GM23338 (cell line): ENCODE measurements around the gene NYAP2. TPM values are rescaled to one million over a fixed set of nuclear protein-coding genes. Genes with fewer than 3 reads are reported as not detected.

Experiments
- ATAC-seq: fragments of 200-7000 bp; cut with Tn5 transposase; 3 replicates; pipeline ENCODE4 v1.9.1; 2020
- DNase-seq: peaks from one replicate; pipeline ENCODE4 v3.0.0-alpha.2; 2015; ENCODE audit warnings: low spot score
- H2AFZ ChIP-seq: fragments of 200-600 bp; sonication (generic); 2 replicates; pipeline ENCODE4 v1.8.0; 2016; ENCODE audit warnings: antibody characterized with exemption, mild to moderate bottlenecking, moderate library complexity
- H3F3A ChIP-seq: fragments of 200-600 bp; sonication (generic); replicated peaks from 2 replicates; pipeline ENCODE4 v1.8.0; 2017; ENCODE audit warnings: antibody characterized with exemption, mixed run types, low read depth
- H3K27ac ChIP-seq: fragments of 200-600 bp; sonication (generic); 2 replicates; pipeline ENCODE4 v1.6.1; 2016; ENCODE audit warnings: low read depth
- H3K27me3 ChIP-seq: fragments of 200-600 bp; sonication (generic); 2 replicates; pipeline ENCODE4 v1.8.0; 2016; ENCODE audit warnings: mild to moderate bottlenecking, mixed run types, moderate library complexity; ENCODE audit not compliant: insufficient read depth
- H3K36me3 ChIP-seq: fragments of 200-600 bp; sonication (generic); 2 replicates; pipeline ENCODE4 v1.8.0; 2016; ENCODE audit warnings: mild to moderate bottlenecking; ENCODE audit not compliant: insufficient read depth
- H3K4me1 ChIP-seq: fragments of 200-600 bp; sonication (generic); 2 replicates; pipeline ENCODE4 v1.8.0; 2016; ENCODE audit warnings: mild to moderate bottlenecking, moderate library complexity; ENCODE audit not compliant: insufficient read depth
- H3K4me2 ChIP-seq: fragments of 200-600 bp; sonication (generic); 2 replicates; pipeline ENCODE4 v1.7.1; 2017; ENCODE audit warnings: mixed run types
- H3K4me3 ChIP-seq: fragments of 200-600 bp; sonication (generic); 2 replicates; pipeline ENCODE4 v1.6.1; 2016; ENCODE audit warnings: mixed run types
- H3K79me2 ChIP-seq: fragments of 200-600 bp; sonication (generic); replicated peaks from 2 replicates; pipeline ENCODE4 v1.8.0; 2017; ENCODE audit warnings: mild to moderate bottlenecking; ENCODE audit not compliant: insufficient read depth
- H3K9me2 ChIP-seq: fragments of 200-600 bp; sonication (generic); 2 replicates; pipeline ENCODE4 v1.8.0; 2017; ENCODE audit not compliant: insufficient read depth
- H4K20me1 ChIP-seq: fragments of 200-600 bp; sonication (generic); replicated peaks from 2 replicates; pipeline ENCODE4 v1.8.0; 2017; ENCODE audit warnings: mild to moderate bottlenecking; ENCODE audit not compliant: insufficient read depth
- H3K27ac Mint-ChIP-seq: 2 replicates; pipeline ENCODE4 v1.8.0; 2020; ENCODE audit warnings: inconsistent platforms, mild to moderate bottlenecking, moderate library complexity, mixed read lengths
- H3K27me3 Mint-ChIP-seq: 3 replicates; pipeline ENCODE4 v1.8.0; 2022; ENCODE audit warnings: low read depth, mild to moderate bottlenecking, moderate library complexity, mixed read lengths, inconsistent platforms; ENCODE audit not compliant: insufficient read depth, poor library complexity
- H3K36me3 Mint-ChIP-seq: 3 replicates; pipeline ENCODE4 v1.8.0; 2021; ENCODE audit warnings: low read depth, mild to moderate bottlenecking, inconsistent platforms, moderate library complexity, mixed read lengths
- H3K4me1 Mint-ChIP-seq: 3 replicates; pipeline ENCODE4 v1.8.0; 2020; ENCODE audit warnings: mild to moderate bottlenecking, inconsistent platforms, mixed read lengths
- H3K4me3 Mint-ChIP-seq: 3 replicates; pipeline ENCODE4 v1.8.0; 2021; ENCODE audit warnings: moderate library complexity, mild to moderate bottlenecking, inconsistent platforms, mixed read lengths
- H3K9me3 Mint-ChIP-seq: 3 replicates; pipeline ENCODE4 v1.8.0; 2020; ENCODE audit warnings: moderate library complexity, mild to moderate bottlenecking, inconsistent platforms, mixed read lengths
- EZH2phosphoT487 ChIP-seq: fragments of 200-600 bp; sonication (generic); IDR thresholded peaks from one replicate; pipeline ENCODE4 v1.8.1; 2018; ENCODE audit warnings: antibody characterized with exemption; ENCODE audit not compliant: unreplicated experiment
- JUNB ChIP-seq: IDR thresholded peaks from one replicate; pipeline ENCODE4 v1.6.1; 2016; ENCODE audit warnings: antibody characterized with exemption; ENCODE audit not compliant: unreplicated experiment
- NANOG ChIP-seq: IDR thresholded peaks from 2 replicates; pipeline ENCODE4 v1.6.1; 2016; ENCODE audit warnings: antibody characterized with exemption, borderline replicate concordance
- ZNF114 ChIP-seq: fragments of 250-450 bp; sonication (Bioruptor Pico); IDR thresholded peaks from 2 replicates; pipeline ENCODE4 v1.5.0; 2020; ENCODE audit warnings: mild to moderate bottlenecking, moderate library complexity
- ZNF331 ChIP-seq: fragments of 250-450 bp; sonication (Bioruptor Pico); IDR thresholded peaks from 2 replicates; pipeline ENCODE4 v1.5.0; 2020; ENCODE audit warnings: low read depth, mild to moderate bottlenecking, moderate library complexity
- polyA plus RNA-seq: library from polyadenylated mRNA; unstranded; fragments of >200 nt; fragmentation: Nextera tagmentation; extraction: Ambion mirVana; gene quantifications from 2 replicates; pipeline ENCODE4 v1.2.1, GENCODE V29; 2016
- total RNA-seq: library from RNA; depleted of rRNA; stranded (reverse); fragments of >200 nt; shearing (Covaris generic); gene quantifications from 2 replicates; pipeline ENCODE4 v1.2.3, GENCODE V29; 2014
- TF ChIP-seq, protein P1 (sequence below): IDR thresholded peaks from 2 replicates; pipeline ENCODE4 v1.6.1; 2016; ENCODE audit warnings: antibody characterized with exemption
- TF ChIP-seq, protein P2 (sequence below): fragments of 250-450 bp; sonication (Bioruptor Pico); IDR thresholded peaks from 2 replicates; pipeline ENCODE4 v1.5.0; 2020; ENCODE audit warnings: mild to moderate bottlenecking, moderate library complexity
- TF ChIP-seq, protein P3 (sequence below), 2 experiments: fragments of 200-600 bp in 1 of 2; sonication (generic) in 1 of 2; conservative IDR thresholded peaks; 2 replicates each; pipeline versions ENCODE4 v1.5.1 to v1.6.1; 2016 to 2017; ENCODE audit warnings: antibody characterized with exemption in 2 of 2, low read depth in 2 of 2, mild to moderate bottlenecking in 2 of 2, moderate library complexity in 1 of 2

Gene NYAP2
- total and polyA plus RNA-seq, 2 experiments from 2014 or later: not detected

GRCh38 chr2:225650041-225650440 lies 250.5 kb downstream of the NYAP2 start (continued):
- TF ChIP-seq JUNB (no peak), EZH2phosphoT487 (no peak)
- TF ChIP-seq, protein P1, sequence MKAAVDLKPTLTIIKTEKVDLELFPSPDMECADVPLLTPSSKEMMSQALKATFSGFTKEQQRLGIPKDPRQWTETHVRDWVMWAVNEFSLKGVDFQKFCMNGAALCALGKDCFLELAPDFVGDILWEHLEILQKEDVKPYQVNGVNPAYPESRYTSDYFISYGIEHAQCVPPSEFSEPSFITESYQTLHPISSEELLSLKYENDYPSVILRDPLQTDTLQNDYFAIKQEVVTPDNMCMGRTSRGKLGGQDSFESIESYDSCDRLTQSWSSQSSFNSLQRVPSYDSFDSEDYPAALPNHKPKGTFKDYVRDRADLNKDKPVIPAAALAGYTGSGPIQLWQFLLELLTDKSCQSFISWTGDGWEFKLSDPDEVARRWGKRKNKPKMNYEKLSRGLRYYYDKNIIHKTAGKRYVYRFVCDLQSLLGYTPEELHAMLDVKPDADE: no peak

DNA sequence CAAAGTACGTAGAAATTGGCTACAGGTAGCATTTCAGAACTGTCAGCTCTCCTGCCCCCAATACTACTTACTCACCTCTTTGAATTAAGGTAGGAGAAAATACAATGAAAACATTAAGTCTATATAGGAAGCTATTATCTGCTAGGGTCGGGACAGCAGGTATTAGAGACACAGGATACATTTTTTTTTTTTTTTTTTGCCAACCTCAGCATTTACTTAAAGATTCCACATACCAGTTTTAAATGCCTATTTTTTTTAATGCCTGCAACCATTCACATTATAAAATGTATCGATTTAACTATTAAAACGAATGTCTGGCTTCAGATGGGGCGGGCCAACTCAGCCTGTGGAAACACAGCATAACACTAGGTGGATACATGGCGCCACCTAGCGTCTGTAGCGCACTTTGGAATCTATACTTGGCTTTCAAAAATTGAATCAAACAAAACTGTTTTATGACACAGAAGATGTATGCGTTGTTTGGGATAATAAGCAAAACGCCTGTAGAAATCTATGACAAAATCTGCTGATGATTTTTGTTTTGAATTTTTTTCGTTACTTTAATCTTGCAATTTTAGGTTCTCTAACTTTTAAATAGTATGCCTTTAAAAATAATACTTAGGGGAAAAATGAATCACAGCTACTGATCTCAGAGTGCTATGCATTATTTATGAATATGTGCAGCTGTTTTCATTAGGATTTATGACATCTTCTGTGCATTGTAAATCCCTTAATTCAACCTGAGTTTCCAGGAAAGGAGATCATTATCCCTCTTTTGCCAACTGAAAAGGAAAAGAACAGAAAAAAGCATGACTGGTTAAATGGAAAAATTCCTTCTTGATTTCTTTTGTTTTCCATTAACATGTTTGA lies 261.0 kb downstream of the NYAP2 start:
- no peak overlapping the region for H3K27ac ChIP-seq
- peaks cover 6% of the 10 kb centered on the region; the same call in 1 of the 2 replicates for H3K4me1 ChIP-seq
- H3K4me3 ChIP-seq: no peak overlapping the region
- no peaks in the 10 kb centered on the region for H3K36me3 ChIP-seq
- H4K20me1 ChIP-seq: no peaks in the 10 kb centered on the region
- H3K27ac Mint-ChIP-seq: no peak overlapping the region
- no peaks in the 10 kb centered on the region for H3K36me3 Mint-ChIP-seq
- no peaks in the 10 kb centered on the region for H3K27me3 ChIP-seq
- H2AFZ ChIP-seq: no peak overlapping the region
- no peaks in the 10 kb centered on the region for H3K79me2 ChIP-seq
- no peak overlapping the region for H3K4me3 Mint-ChIP-seq
- peaks cover 2% of the 10 kb centered on the region for H3K27me3 Mint-ChIP-seq
- DNase-seq (peak; percentile 80), ATAC-seq (peak; percentile 77)
- H3K4me2 ChIP-seq: no peak overlapping the region
- TF ChIP-seq ZNF331 (CRISPR knock-in tag): no peak
- TF ChIP-seq, protein P2, sequence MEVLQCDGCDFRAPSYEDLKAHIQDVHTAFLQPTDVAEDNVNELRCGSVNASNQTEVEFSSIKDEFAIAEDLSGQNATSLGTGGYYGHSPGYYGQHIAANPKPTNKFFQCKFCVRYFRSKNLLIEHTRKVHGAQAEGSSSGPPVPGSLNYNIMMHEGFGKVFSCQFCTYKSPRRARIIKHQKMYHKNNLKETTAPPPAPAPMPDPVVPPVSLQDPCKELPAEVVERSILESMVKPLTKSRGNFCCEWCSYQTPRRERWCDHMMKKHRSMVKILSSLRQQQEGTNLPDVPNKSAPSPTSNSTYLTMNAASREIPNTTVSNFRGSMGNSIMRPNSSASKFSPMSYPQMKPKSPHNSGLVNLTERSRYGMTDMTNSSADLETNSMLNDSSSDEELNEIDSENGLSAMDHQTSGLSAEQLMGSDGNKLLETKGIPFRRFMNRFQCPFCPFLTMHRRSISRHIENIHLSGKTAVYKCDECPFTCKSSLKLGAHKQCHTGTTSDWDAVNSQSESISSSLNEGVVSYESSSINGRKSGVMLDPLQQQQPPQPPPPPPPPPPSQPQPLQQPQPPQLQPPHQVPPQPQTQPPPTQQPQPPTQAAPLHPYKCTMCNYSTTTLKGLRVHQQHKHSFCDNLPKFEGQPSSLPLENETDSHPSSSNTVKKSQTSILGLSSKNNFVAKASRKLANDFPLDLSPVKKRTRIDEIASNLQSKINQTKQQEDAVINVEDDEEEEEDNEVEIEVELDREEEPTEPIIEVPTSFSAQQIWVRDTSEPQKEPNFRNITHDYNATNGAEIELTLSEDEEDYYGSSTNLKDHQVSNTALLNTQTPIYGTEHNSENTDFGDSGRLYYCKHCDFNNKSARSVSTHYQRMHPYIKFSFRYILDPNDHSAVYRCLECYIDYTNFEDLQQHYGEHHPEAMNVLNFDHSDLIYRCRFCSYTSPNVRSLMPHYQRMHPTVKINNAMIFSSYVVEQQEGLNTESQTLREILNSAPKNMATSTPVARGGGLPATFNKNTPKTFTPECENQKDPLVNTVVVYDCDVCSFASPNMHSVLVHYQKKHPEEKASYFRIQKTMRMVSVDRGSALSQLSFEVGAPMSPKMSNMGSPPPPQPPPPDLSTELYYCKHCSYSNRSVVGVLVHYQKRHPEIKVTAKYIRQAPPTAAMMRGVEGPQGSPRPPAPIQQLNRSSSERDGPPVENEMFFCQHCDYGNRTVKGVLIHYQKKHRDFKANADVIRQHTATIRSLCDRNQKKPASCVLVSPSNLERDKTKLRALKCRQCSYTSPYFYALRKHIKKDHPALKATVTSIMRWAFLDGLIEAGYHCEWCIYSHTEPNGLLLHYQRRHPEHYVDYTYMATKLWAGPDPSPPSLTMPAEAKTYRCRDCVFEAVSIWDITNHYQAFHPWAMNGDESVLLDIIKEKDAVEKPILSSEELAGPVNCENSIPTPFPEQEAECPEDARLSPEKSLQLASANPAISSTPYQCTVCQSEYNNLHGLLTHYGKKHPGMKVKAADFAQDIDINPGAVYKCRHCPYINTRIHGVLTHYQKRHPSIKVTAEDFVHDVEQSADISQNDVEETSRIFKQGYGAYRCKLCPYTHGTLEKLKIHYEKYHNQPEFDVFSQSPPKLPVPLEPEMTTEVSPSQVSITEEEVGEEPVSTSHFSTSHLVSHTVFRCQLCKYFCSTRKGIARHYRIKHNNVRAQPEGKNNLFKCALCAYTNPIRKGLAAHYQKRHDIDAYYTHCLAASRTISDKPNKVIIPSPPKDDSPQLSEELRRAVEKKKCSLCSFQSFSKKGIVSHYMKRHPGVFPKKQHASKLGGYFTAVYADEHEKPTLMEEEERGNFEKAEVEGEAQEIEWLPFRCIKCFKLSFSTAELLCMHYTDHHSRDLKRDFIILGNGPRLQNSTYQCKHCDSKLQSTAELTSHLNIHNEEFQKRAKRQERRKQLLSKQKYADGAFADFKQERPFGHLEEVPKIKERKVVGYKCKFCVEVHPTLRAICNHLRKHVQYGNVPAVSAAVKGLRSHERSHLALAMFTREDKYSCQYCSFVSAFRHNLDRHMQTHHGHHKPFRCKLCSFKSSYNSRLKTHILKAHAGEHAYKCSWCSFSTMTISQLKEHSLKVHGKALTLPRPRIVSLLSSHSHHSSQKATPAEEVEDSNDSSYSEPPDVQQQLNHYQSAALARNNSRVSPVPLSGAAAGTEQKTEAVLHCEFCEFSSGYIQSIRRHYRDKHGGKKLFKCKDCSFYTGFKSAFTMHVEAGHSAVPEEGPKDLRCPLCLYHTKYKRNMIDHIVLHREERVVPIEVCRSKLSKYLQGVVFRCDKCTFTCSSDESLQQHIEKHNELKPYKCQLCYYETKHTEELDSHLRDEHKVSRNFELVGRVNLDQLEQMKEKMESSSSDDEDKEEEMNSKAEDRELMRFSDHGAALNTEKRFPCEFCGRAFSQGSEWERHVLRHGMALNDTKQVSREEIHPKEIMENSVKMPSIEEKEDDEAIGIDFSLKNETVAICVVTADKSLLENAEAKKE: no peak
- TF ChIP-seq, protein P3, sequence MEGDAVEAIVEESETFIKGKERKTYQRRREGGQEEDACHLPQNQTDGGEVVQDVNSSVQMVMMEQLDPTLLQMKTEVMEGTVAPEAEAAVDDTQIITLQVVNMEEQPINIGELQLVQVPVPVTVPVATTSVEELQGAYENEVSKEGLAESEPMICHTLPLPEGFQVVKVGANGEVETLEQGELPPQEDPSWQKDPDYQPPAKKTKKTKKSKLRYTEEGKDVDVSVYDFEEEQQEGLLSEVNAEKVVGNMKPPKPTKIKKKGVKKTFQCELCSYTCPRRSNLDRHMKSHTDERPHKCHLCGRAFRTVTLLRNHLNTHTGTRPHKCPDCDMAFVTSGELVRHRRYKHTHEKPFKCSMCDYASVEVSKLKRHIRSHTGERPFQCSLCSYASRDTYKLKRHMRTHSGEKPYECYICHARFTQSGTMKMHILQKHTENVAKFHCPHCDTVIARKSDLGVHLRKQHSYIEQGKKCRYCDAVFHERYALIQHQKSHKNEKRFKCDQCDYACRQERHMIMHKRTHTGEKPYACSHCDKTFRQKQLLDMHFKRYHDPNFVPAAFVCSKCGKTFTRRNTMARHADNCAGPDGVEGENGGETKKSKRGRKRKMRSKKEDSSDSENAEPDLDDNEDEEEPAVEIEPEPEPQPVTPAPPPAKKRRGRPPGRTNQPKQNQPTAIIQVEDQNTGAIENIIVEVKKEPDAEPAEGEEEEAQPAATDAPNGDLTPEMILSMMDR (conservative IDR thresholded peaks at IDR 0.05; ENCODE audit: low read depth in 2 of 2): peak; percentile 95 to 97
- no peak for TF ChIP-seq ZNF114 (CRISPR knock-in tag)
- TF ChIP-seq NANOG: no peak
- H3K9me2 ChIP-seq: no peaks in the 10 kb centered on the region
- no peaks in the 10 kb centered on the region for H3K9me3 Mint-ChIP-seq
- H3F3A ChIP-seq: no peaks in the 10 kb centered on the region
- H3K4me1 Mint-ChIP-seq: peaks cover 19% of the 10 kb centered on the region
